Peyer's patch (tissue), 4 donors: Measurements from ENCODE around the gene PTGDR2. TPM values are rescaled to one million over a fixed set of nuclear protein-coding genes. Genes with fewer than 3 reads are reported as not detected.

Experiments
- DNase-seq, 3 donors: peaks; one replicate each; pipeline ENCODE4 v3.0.0-alpha.2; 2017 to 2019
- H3K27ac ChIP-seq, 4 donors: fragments of 200-600 bp; sonication (generic); one replicate each; pipeline ENCODE4 v1.5.1; 2016 to 2019
- H3K27me3 ChIP-seq, 2 donors: fragments of 200-600 bp; sonication (generic); one replicate each; pipeline ENCODE4 v1.5.1; 2019
- H3K36me3 ChIP-seq, 3 donors: fragments of 200-600 bp; sonication (generic); one replicate each; pipeline ENCODE4 v1.5.1; 2016 to 2019
- H3K4me1 ChIP-seq, 4 donors: fragments of 200-600 bp; sonication (generic); one replicate each; pipeline ENCODE4 v1.5.1; 2016 to 2019
- H3K4me3 ChIP-seq, 4 donors: fragments of 200-600 bp; sonication (generic); 1 replicate in 3 of 4; 2 replicates in 1 of 4; pipeline ENCODE4 v1.5.1; 2016 to 2019; ENCODE audit warnings: mild to moderate bottlenecking in 1 of 4
- H3K9me3 ChIP-seq, 4 donors: fragments of 200-600 bp; sonication (generic); one replicate each; pipeline ENCODE4 v1.5.1; 2016 to 2019; ENCODE audit warnings: mild to moderate bottlenecking in 1 of 4
- CTCF ChIP-seq, 6 experiments: fragments of 450-650 bp in 4 of 6; fragments of 200-600 bp in 2 of 6; sonication (generic) in 1 of 6; IDR thresholded peaks; one replicate each; pipeline ENCODE4 v1.5.1; 2017 to 2019; ENCODE audit warnings: antibody characterized with exemption in 6 of 6, mild to moderate bottlenecking in 3 of 6, moderate library complexity in 1 of 6
- POLR2A ChIP-seq, 2 donors: fragments of 450-650 bp; IDR thresholded peaks; one replicate each; pipeline ENCODE4 v1.5.1; 2017; ENCODE audit warnings: antibody characterized with exemption in 2 of 2, mild to moderate bottlenecking in 2 of 2, moderate library complexity in 2 of 2
- total RNA-seq, 4 donors: library from RNA; depleted of rRNA; stranded (reverse); fragments of >200 nt; gene quantifications; one replicate each; pipeline ENCODE4 v1.1.0, GENCODE V29; 2016

The PTGDR2 gene
- total RNA-seq, 4 donors from 2014 or later: 1.5 to 18.2 (median 2.6) TPM

- no peaks in the 10 kb centered on the region for H3K9me3 ChIP-seq
- H3K4me1 ChIP-seq: no peaks in the 10 kb centered on the region
- no peak overlapping the region for H3K4me3 ChIP-seq
- TF ChIP-seq POLR2A (IDR thresholded peaks at IDR 0.05) (no peak), CTCF (IDR thresholded peaks at IDR 0.05) (no peak)
- no peaks in the 10 kb centered on the region for H3K36me3 ChIP-seq
- no peak overlapping the region for H3K27ac ChIP-seq
- H3K27me3 ChIP-seq: no peaks in the 10 kb centered on the region
- DNase-seq: peak in 1 of 3 donors; percentile 30
Observed at GRCh38 chr11:60858731-60859464, 3.1 kb upstream of the PTGDR2 start.

GRCh38 chr11:60858236-60858635 is 2.5 kb upstream of the PTGDR2 start:
- H3K4me3 ChIP-seq: no peak overlapping the region
- no peaks in the 10 kb centered on the region for H3K27me3 ChIP-seq
- no peaks in the 10 kb centered on the region for H3K36me3 ChIP-seq
- DNase-seq: peak in 1 of 3 donors; percentile 32
- no peaks in the 10 kb centered on the region for H3K4me1 ChIP-seq
- TF ChIP-seq CTCF (IDR thresholded peaks at IDR 0.05) (no peak), POLR2A (IDR thresholded peaks at IDR 0.05) (no peak)
- H3K27ac ChIP-seq: peak overlapping the region in 1 of 4 donors; percentile 12
- H3K9me3 ChIP-seq: no peaks in the 10 kb centered on the region

- peak in 1 of 3 donors; percentile 7 for DNase-seq
- no peaks in the 10 kb centered on the region for H3K9me3 ChIP-seq
- no peak overlapping the region for H3K4me3 ChIP-seq
- H3K36me3 ChIP-seq: peaks cover 0 to 4% (median 0%) of the 10 kb centered on the region in 3 donors
- H3K4me1 ChIP-seq: no peaks in the 10 kb centered on the region
- TF ChIP-seq POLR2A (IDR thresholded peaks at IDR 0.05) (no peak), CTCF (IDR thresholded peaks at IDR 0.05) (no peak)
- peak overlapping the region in 1 of 4 donors; percentile 12 for H3K27ac ChIP-seq
- no peaks in the 10 kb centered on the region for H3K27me3 ChIP-seq
Observed at GRCh38 chr11:60857378-60858232, 1.9 kb upstream of the PTGDR2 start.

GRCh38 chr11:60854847-60855725 is 664 bp downstream of the PTGDR2 start:
- peak in 1 of 3 donors; percentile 51 for DNase-seq
- Histone ChIP-seq H3K4me1 (peaks cover 0 to 3% (median 0%) of the 10 kb centered on the region in 4 donors), H3K36me3 (peaks cover 0 to 13% (median 0%) of the 10 kb centered on the region in 3 donors), H3K27me3 (no peaks in the 10 kb centered on the region), H3K9me3 (no peaks in the 10 kb centered on the region), H3K27ac (peak overlapping the region in 2 of 4 donors; percentile 18 to 35), H3K4me3 (peak overlapping the region in 2 of 4 donors; percentile 19 to 35)
- TF ChIP-seq CTCF (IDR thresholded peaks at IDR 0.05) (no peak), POLR2A (IDR thresholded peaks at IDR 0.05) (no peak)
